ENCODE measurements around the gene COX4I1. TPM values are rescaled to one million over a fixed set of nuclear protein-coding genes. Genes with fewer than 3 reads are reported as not detected.
A peak's percentile ranks its signal among the peaks of the same experiment; 100 is the strongest.

COX4I1 gene
- total RNA-seq, 2 experiments from 2014 or later, result 515 to 543 TPM

- ATAC-seq, result no peak
- POLR2A ChIA-PET, result interaction anchor here (1.3 kb wide), 1 partner anchor 17 kb away, joined by 3 read pairs; no protein-coding TSS in a partner anchor
- no peak for TF ChIP-seq CTCF (IDR thresholded peaks at IDR 0.05)
- Mint-ChIP-seq H3K36me3 (ENCODE audit: low read depth) (no peaks in the 10 kb centered on the region), H3K27me3 (peaks cover 38% of the 10 kb centered on the region), H3K9me3 (no peaks in the 10 kb centered on the region), H3K27ac (no peak overlapping the region), H3K4me3 (no peak overlapping the region), H3K4me1 (ENCODE audit: low read depth) (peaks cover 27% of the 10 kb centered on the region)
- no peak for DNase-seq
- CTCF ChIA-PET, result no interaction called here
- intact Hi-C loops (cut with micrococcal nuclease), result no loop called here
These were observed 45.1 kb upstream of the COX4I1 start for GRCh38 chr16:85754413-85754812.

- ATAC-seq (peak; percentile 38), DNase-seq (no peak)
- intact Hi-C loops (cut with micrococcal nuclease), result no loop called here
- H3K36me3 Mint-ChIP-seq (ENCODE audit: low read depth), result no peaks in the 10 kb centered on the region
- peaks cover 23% of the 10 kb centered on the region for H3K4me1 Mint-ChIP-seq (ENCODE audit: low read depth)
- no peaks in the 10 kb centered on the region for H3K9me3 Mint-ChIP-seq
- no peak overlapping the region for H3K4me3 Mint-ChIP-seq
- no peak overlapping the region for H3K27ac Mint-ChIP-seq
- TF ChIP-seq CTCF (IDR thresholded peaks at IDR 0.05), result no peak
- POLR2A ChIA-PET, result no interaction called here
- CTCF ChIA-PET, result no interaction called here
- H3K27me3 Mint-ChIP-seq, result peaks cover 41% of the 10 kb centered on the region
These were observed 43.3 kb upstream of the COX4I1 start for GRCh38 chr16:85755929-85756768.

GRCh38 chr16:85757341-85757822, 42.1 kb upstream of the COX4I1 start:
- intact Hi-C loops (cut with micrococcal nuclease), result no loop called here
- TF ChIP-seq CTCF (IDR thresholded peaks at IDR 0.05), result no peak
- H3K27ac Mint-ChIP-seq, result no peak overlapping the region
- H3K27me3 Mint-ChIP-seq, result peaks cover 33% of the 10 kb centered on the region
- ChIA-PET CTCF (no interaction called here), POLR2A (no interaction called here)
- no peaks in the 10 kb centered on the region for H3K36me3 Mint-ChIP-seq (ENCODE audit: low read depth)
- H3K9me3 Mint-ChIP-seq, result no peaks in the 10 kb centered on the region
- peaks cover 20% of the 10 kb centered on the region for H3K4me1 Mint-ChIP-seq (ENCODE audit: low read depth)
- ATAC-seq, result peak; percentile 41
- no peak overlapping the region for H3K4me3 Mint-ChIP-seq
- DNase-seq, result peak; percentile 64

GRCh38 chr16:85759136-85759535, 40.4 kb upstream of the COX4I1 start:
- POLR2A ChIA-PET, result interaction anchor here (1.4 kb wide), 1 partner anchor 12 kb away, joined by 3 read pairs; no protein-coding TSS in a partner anchor
- intact Hi-C loops (cut with micrococcal nuclease), result no loop called here

More at GRCh38 chr16:85759136-85759535, 40.4 kb upstream of the COX4I1 start:
- no peaks in the 10 kb centered on the region for H3K36me3 Mint-ChIP-seq (ENCODE audit: low read depth)
- no peak overlapping the region for H3K4me3 Mint-ChIP-seq
- ATAC-seq (no peak), DNase-seq (no peak)
- peaks cover 22% of the 10 kb centered on the region for H3K27me3 Mint-ChIP-seq
- H3K4me1 Mint-ChIP-seq (ENCODE audit: low read depth), result peaks cover 20% of the 10 kb centered on the region
- no peak for TF ChIP-seq CTCF (IDR thresholded peaks at IDR 0.05)
- H3K9me3 Mint-ChIP-seq, result no peaks in the 10 kb centered on the region
- CTCF ChIA-PET, result interaction anchor here (0.9 to 1.8 kb wide), 7 partner anchors 15 to 142 kb away, joined by 3 to 4 read pairs (median 4); no protein-coding TSS in a partner anchor
- no peak overlapping the region for H3K27ac Mint-ChIP-seq

Measured in activated CD8-positive, alpha-beta T cell treated with anti-CD3 and anti-CD28 coated beads for 36 hours (primary cell).